ENCODE data around the gene THTPA. TPM values are rescaled to one million over a fixed set of nuclear protein-coding genes. Genes with fewer than 3 reads are reported as not detected.
"Not testable (repeated sequence)": the region's sequence is repeated elsewhere in the genome, so short reads cannot be mapped to it uniquely, and the experiment has no call there.

THTPA gene
- total and polyA plus RNA-seq, 2 experiments from 2014 or later = 31.3 to 58.6 TPM

- Histone ChIP-seq H3K27me3 (peaks cover 19% of the 10 kb centered on the region), H3K4me3 (no peak overlapping the region), H3K27ac (no peak overlapping the region), H3K4me1 (ENCODE audit: low read depth) (no peaks in the 10 kb centered on the region), H3K9me3 (ENCODE audit: low read depth) (no peaks in the 10 kb centered on the region), H3K36me3 (no peaks in the 10 kb centered on the region)
- DNase-seq (ENCODE audit: low read depth in 1 of 2, low spot score in 1 of 2) = no peak
- TF ChIP-seq CTCF (IDR thresholded peaks at IDR 0.05; ENCODE audit: low read depth, low read length) = no peak
Observed at GRCh38 chr14:23582906-23583760, 27.1 kb downstream of the THTPA start.

- peaks cover 11% of the 10 kb centered on the region for H3K27me3 ChIP-seq
- H3K36me3 ChIP-seq; H3K27ac ChIP-seq; H3K4me3 ChIP-seq; DNase-seq (ENCODE audit: low read depth in 1 of 2, low spot score in 1 of 2); H3K4me1 ChIP-seq (ENCODE audit: low read depth); H3K9me3 ChIP-seq (ENCODE audit: low read depth): not testable (repeated sequence)
Observed at GRCh38 chr14:23583761-23584526, 27.9 kb downstream of the THTPA start.

- H3K27me3 ChIP-seq; DNase-seq (ENCODE audit: low read depth in 1 of 2, low spot score in 1 of 2); H3K27ac ChIP-seq; H3K36me3 ChIP-seq; H3K9me3 ChIP-seq (ENCODE audit: low read depth); H3K4me1 ChIP-seq (ENCODE audit: low read depth); H3K4me3 ChIP-seq: not testable (repeated sequence)
Observed at GRCh38 chr14:23584527-23585203, 28.6 kb downstream of the THTPA start.

- Histone ChIP-seq H3K27ac (no peak overlapping the region), H3K36me3 (no peaks in the 10 kb centered on the region), H3K27me3 (no peaks in the 10 kb centered on the region), H3K4me3 (no peak overlapping the region), H3K9me3 (ENCODE audit: low read depth) (no peaks in the 10 kb centered on the region), H3K4me1 (ENCODE audit: low read depth) (peaks cover 3% of the 10 kb centered on the region)
- DNase-seq (ENCODE audit: low read depth in 1 of 2, low spot score in 1 of 2) = peak; percentile 92 to 93
- peak; percentile 82 for TF ChIP-seq CTCF (IDR thresholded peaks at IDR 0.05; ENCODE audit: low read depth, low read length)
Observed at GRCh38 chr14:23588884-23589598, 33.0 kb downstream of the THTPA start.

GRCh38 chr14:23589606-23590005 is 33.5 kb downstream of the THTPA start:
- no peaks in the 10 kb centered on the region for H3K9me3 ChIP-seq (ENCODE audit: low read depth)
- no peak overlapping the region for H3K4me3 ChIP-seq
- H3K4me1 ChIP-seq (ENCODE audit: low read depth) = peaks cover 3% of the 10 kb centered on the region
- no peak overlapping the region for H3K27ac ChIP-seq
- no peaks in the 10 kb centered on the region for H3K36me3 ChIP-seq
- TF ChIP-seq CTCF (IDR thresholded peaks at IDR 0.05; ENCODE audit: low read depth, low read length) = no peak
- no peaks in the 10 kb centered on the region for H3K27me3 ChIP-seq
- DNase-seq (ENCODE audit: low read depth in 1 of 2, low spot score in 1 of 2) = no peak

GRCh38 chr14:23590198-23590597 is 34.1 kb downstream of the THTPA start:
- Histone ChIP-seq H3K9me3 (ENCODE audit: low read depth) (no peaks in the 10 kb centered on the region), H3K4me3 (no peak overlapping the region), H3K4me1 (ENCODE audit: low read depth) (peaks cover 3% of the 10 kb centered on the region), H3K27ac (no peak overlapping the region), H3K36me3 (no peaks in the 10 kb centered on the region), H3K27me3 (no peaks in the 10 kb centered on the region)
- no peak for DNase-seq (ENCODE audit: low read depth in 1 of 2, low spot score in 1 of 2)
- no peak for TF ChIP-seq CTCF (IDR thresholded peaks at IDR 0.05; ENCODE audit: low read depth, low read length)

- H3K27me3 ChIP-seq; H3K36me3 ChIP-seq; H3K4me1 ChIP-seq (ENCODE audit: low read depth); DNase-seq (ENCODE audit: low read depth in 1 of 2, low spot score in 1 of 2); H3K4me3 ChIP-seq; H3K9me3 ChIP-seq (ENCODE audit: low read depth); H3K27ac ChIP-seq: not testable (repeated sequence)
Observed at GRCh38 chr14:23594191-23594590, 38.1 kb downstream of the THTPA start.
